H1 (cell line): ENCODE measurements around the gene AOPEP.

Source experiments
- EZH2 ChIP-seq: fragments of 200-600 bp; sonication (generic); IDR thresholded peaks from 2 replicates; pipeline ENCODE4 v1.7.1; 2012; ENCODE audit warnings: low read depth, mild to moderate bottlenecking, moderate library complexity, low read length, inconsistent platforms; ENCODE audit not compliant: severe bottlenecking
- POLR2A ChIP-seq, 2 experiments: IDR thresholded peaks; 1 replicate in 1 of 2; 2 replicates in 1 of 2; pipeline ENCODE4 v1.6.1; 2011; ENCODE audit warnings: low read depth in 2 of 2, low read length in 2 of 2, mild to moderate bottlenecking in 2 of 2; ENCODE audit errors: control extremely low read depth in 1 of 2
- RFX5 ChIP-seq: IDR thresholded peaks from 2 replicates; pipeline ENCODE4 v1.6.1; 2011; ENCODE audit warnings: low read depth, low read length, improper control_type of control experiment, borderline replicate concordance
- SIX5 ChIP-seq: IDR thresholded peaks from 2 replicates; pipeline ENCODE4 v1.6.1; 2011; ENCODE audit warnings: mild to moderate bottlenecking, low read depth, low read length
- SP2 ChIP-seq: IDR thresholded peaks from 2 replicates; pipeline ENCODE4 v1.6.1; 2012; ENCODE audit warnings: mild to moderate bottlenecking, low read length, inconsistent platforms
- SUZ12 ChIP-seq: fragments of 200-600 bp; sonication (generic); IDR thresholded peaks from 2 replicates; pipeline ENCODE4 v1.6.1; 2012; ENCODE audit warnings: mild to moderate bottlenecking, inconsistent platforms, low read length, moderate library complexity, mixed read lengths
- TF ChIP-seq, protein P1 (sequence below), 3 experiments: IDR thresholded peaks; 1 replicate in 2 of 3; 2 replicates in 1 of 3; pipeline versions ENCODE4 v1.5.1 to v1.6.1; 2011; ENCODE audit warnings: low read length in 3 of 3, mild to moderate bottlenecking in 3 of 3, inconsistent platforms in 2 of 3, low read depth in 1 of 3, moderate library complexity in 1 of 3; ENCODE audit not compliant: insufficient read depth in 1 of 3; ENCODE audit errors: control extremely low read depth in 1 of 3

DNA sequence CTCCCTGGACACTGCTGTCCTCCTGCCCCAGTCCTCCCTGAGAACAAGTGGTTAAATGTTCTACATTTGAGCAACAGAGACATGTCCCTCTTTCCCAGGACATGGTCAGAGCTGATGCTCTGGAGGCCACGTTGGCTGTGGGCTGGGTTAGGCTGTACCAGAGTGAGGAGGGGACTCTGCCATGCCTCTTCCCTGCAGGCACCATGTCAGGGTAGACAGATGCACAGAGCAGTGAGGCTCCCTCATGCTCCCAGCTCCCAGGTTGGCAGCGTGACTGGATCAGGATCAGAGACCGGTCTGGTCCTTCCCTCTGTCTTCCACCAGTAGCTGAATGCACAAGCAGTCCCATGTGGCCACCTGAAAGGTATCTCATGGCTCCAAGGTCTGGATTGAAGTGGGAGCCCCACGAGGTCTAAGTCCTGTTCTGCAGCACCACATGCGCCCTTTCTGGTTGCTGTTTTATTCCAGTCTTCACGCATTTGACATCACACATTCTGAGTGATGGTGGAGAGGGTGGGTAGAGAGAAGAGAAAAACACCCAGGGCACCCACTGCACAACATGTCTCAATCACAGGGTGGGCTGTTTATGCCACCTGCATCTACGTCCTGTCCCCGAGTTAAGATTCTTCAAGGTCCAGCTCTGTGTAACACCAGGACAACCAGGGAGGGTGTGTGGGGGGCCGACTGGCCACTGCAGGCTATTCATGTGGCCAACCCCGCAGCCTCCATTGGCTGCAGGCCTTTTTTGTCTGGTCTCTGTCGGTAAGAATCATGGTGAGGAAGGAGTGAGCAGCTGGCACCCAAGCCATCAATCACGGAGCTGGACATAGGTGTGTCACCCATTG lies 386.2 kb downstream of the AOPEP start:
- TF ChIP-seq, protein P1, sequence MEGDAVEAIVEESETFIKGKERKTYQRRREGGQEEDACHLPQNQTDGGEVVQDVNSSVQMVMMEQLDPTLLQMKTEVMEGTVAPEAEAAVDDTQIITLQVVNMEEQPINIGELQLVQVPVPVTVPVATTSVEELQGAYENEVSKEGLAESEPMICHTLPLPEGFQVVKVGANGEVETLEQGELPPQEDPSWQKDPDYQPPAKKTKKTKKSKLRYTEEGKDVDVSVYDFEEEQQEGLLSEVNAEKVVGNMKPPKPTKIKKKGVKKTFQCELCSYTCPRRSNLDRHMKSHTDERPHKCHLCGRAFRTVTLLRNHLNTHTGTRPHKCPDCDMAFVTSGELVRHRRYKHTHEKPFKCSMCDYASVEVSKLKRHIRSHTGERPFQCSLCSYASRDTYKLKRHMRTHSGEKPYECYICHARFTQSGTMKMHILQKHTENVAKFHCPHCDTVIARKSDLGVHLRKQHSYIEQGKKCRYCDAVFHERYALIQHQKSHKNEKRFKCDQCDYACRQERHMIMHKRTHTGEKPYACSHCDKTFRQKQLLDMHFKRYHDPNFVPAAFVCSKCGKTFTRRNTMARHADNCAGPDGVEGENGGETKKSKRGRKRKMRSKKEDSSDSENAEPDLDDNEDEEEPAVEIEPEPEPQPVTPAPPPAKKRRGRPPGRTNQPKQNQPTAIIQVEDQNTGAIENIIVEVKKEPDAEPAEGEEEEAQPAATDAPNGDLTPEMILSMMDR (IDR thresholded peaks at IDR 0.05; ENCODE audit: control extremely low read depth in 1 of 3, insufficient read depth in 1 of 3, low read depth in 1 of 3, low read length in 3 of 3) = no peak
- TF ChIP-seq SIX5 = no peak
- TF ChIP-seq POLR2A (IDR thresholded peaks at IDR 0.05; ENCODE audit: control extremely low read depth in 1 of 2, low read depth in 2 of 2, low read length in 2 of 2) = no peak
- no peak for TF ChIP-seq RFX5
- TF ChIP-seq EZH2 = no peak
- TF ChIP-seq SP2 = no peak
- TF ChIP-seq SUZ12 = no peak
